HUES48 (cell line): ENCODE data around the gene CDH7.

Experiments used
- H3K27ac ChIP-seq: one replicate; pipeline ENCODE4 v1.7.0; 2013; ENCODE audit warnings: low read depth, low read length, inconsistent platforms
- H3K27me3 ChIP-seq: 2 replicates; pipeline ENCODE4 v1.6.1; 2013; ENCODE audit warnings: mild to moderate bottlenecking, low read length; ENCODE audit not compliant: control insufficient read depth, insufficient read depth
- H3K36me3 ChIP-seq: 2 replicates; pipeline ENCODE4 v1.6.1; 2013; ENCODE audit warnings: low read length; ENCODE audit not compliant: control insufficient read depth, insufficient read depth
- H3K4me1 ChIP-seq: 2 replicates; pipeline ENCODE4 v1.6.1; 2013; ENCODE audit warnings: mild to moderate bottlenecking, low read length; ENCODE audit not compliant: control insufficient read depth, insufficient read depth
- H3K4me3 ChIP-seq: 2 replicates; pipeline ENCODE4 v1.5.1; 2013; ENCODE audit warnings: mild to moderate bottlenecking, low read depth, low read length
- H3K9ac ChIP-seq: 2 replicates; pipeline ENCODE4 v1.6.1; 2013; ENCODE audit warnings: mild to moderate bottlenecking, low read depth, low read length, moderate library complexity
- H3K9me3 ChIP-seq: 2 replicates; pipeline ENCODE4 v1.6.1; 2013; ENCODE audit warnings: low read length; ENCODE audit not compliant: control insufficient read depth, insufficient read depth

Gene CDH7

DNA sequence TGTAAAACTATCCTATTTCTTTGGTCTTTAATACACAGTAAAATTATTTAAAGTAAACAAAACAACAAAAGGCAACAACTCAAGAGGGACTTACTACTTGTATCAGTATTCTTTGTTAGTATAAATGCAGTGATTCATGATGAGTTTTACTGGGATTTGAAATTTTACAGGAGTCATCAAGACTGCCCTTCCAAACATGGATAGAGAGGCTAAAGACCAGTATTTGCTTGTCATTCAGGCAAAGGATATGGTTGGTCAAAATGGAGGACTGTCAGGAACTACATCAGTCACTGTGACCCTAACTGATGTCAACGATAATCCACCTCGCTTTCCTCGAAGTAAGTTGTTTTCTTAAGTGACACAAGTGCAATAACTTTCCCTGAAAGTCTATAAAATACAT lies 71.1 kb downstream of the CDH7 start:
- Histone ChIP-seq H3K27ac (no peak overlapping the region), H3K4me1 (no peaks in the 10 kb centered on the region), H3K27me3 (no peaks in the 10 kb centered on the region), H3K36me3 (no peaks in the 10 kb centered on the region), H3K4me3 (no peak overlapping the region), H3K9me3 (no peaks in the 10 kb centered on the region), H3K9ac (no peak overlapping the region)

DNA sequence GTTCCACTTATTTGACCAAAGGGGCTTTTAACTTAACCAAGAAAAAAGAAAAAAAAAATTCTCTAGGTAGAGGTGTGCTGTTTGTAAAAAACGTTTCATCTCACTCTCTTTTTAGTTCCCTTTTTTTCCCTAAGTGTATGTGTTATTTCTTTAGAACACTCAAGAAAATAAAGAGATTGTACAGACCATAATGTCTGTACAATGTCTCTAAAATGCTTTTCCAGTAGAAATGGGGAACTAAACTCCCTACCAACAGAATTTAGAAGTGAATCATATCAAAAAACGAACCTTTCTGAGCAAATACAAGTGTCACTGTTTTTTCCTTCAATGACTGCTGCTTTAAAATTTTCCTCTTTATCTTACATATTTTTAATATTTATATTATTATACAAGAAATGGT lies 72.0 kb downstream of the CDH7 start:
- Histone ChIP-seq H3K27me3 (no peaks in the 10 kb centered on the region), H3K9ac (no peak overlapping the region), H3K36me3 (no peaks in the 10 kb centered on the region), H3K27ac (no peak overlapping the region), H3K4me1 (no peaks in the 10 kb centered on the region), H3K4me3 (no peak overlapping the region), H3K9me3 (no peaks in the 10 kb centered on the region)

DNA sequence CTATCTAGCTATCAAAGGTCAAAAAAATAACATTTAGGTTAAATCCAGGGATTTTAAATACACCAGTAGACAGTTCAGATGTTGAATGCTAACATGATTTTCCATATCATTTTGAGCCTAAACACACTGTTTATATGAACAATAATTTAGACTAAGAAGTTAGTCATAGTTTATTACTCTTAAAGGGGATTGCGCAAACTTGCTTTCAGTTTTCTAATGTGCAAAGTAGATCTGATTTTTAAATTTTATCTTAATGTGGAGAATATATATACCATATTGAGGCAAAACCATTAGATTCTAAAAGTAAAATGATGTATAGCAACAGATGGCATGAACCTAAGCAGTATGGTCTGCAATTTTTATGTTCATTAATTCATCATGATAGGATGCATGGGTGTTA lies 76.6 kb downstream of the CDH7 start:
- Histone ChIP-seq H3K9ac (no peak overlapping the region), H3K4me3 (no peak overlapping the region), H3K36me3 (no peaks in the 10 kb centered on the region), H3K27ac (no peak overlapping the region), H3K4me1 (peaks cover 6% of the 10 kb centered on the region; the same call in 1 of the 2 replicates), H3K27me3 (no peaks in the 10 kb centered on the region), H3K9me3 (no peaks in the 10 kb centered on the region)

DNA sequence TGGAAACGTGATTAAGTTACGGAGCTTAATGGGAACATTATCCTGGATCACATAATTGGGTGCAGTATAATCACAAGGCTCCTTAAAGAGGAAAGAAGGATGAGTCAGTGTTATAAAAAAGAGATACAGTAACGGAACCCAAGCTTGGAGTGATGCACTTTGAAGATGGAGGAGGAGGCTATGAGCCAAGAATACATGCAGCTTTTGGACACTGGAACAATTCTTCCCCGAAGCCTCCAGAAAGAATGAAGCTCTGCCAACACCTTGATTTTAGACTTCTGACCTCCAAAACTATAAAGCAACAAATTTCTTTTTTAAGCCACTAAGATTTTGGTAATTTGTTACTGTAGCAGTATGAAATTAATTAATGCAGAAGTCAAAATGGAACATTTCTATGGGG lies 85.1 kb downstream of the CDH7 start:
- no peaks in the 10 kb centered on the region for H3K27me3 ChIP-seq
- H3K9me3 ChIP-seq, result no peaks in the 10 kb centered on the region
- no peak overlapping the region for H3K27ac ChIP-seq
- no peaks in the 10 kb centered on the region for H3K36me3 ChIP-seq
- H3K4me1 ChIP-seq, result peaks cover 6% of the 10 kb centered on the region; the same call in 1 of the 2 replicates
- no peak overlapping the region for H3K4me3 ChIP-seq
- no peak overlapping the region for H3K9ac ChIP-seq

DNA sequence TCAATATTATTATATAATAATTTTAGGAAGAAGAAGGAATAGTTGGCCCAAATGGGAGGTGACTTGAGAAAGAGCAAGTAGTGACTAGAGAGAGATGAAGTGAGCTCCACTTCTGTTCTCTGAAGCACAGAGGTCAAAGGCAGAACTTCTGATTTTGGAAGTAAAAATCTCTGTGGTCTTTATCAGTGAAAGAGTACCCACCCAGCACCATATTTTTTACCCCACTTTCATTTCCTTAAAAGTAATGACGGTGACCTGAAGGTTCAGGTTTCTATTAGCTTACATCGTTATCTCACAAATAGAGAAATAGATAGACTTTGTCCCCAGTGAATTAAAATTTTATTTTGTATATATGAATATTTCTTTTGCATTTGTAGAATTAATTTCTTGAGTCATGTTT lies 95.3 kb downstream of the CDH7 start:
- Histone ChIP-seq H3K27me3 (no peaks in the 10 kb centered on the region), H3K4me3 (no peak overlapping the region), H3K27ac (no peak overlapping the region), H3K9ac (no peak overlapping the region), H3K36me3 (no peaks in the 10 kb centered on the region), H3K9me3 (no peaks in the 10 kb centered on the region), H3K4me1 (peaks cover 9% of the 10 kb centered on the region; the same call in 1 of the 2 replicates)

DNA sequence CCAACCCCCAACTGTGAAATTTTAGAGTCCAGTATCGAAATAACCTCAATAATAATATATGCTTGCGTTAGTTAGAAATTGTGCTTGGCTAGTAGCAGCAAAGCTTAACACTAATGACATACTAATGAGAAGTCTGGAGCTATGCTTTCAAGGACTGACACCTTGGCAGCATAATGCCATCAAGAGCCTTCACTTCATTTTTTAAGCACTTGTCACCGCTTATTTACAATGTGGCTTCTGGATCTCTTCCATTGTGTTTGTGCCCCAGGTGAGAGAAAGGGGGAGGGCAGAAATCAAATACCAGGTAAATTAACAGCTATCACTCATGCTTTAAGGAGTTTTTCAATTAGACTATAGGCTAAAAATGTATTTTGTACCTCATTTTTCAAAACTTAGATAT lies 101.5 kb downstream of the CDH7 start:
- no peak overlapping the region for H3K9ac ChIP-seq
- H3K36me3 ChIP-seq, result no peaks in the 10 kb centered on the region
- H3K4me1 ChIP-seq, result peaks cover 14% of the 10 kb centered on the region
- no peak overlapping the region for H3K4me3 ChIP-seq
- H3K27me3 ChIP-seq, result no peaks in the 10 kb centered on the region
- no peaks in the 10 kb centered on the region for H3K9me3 ChIP-seq
- H3K27ac ChIP-seq, result no peak overlapping the region

DNA sequence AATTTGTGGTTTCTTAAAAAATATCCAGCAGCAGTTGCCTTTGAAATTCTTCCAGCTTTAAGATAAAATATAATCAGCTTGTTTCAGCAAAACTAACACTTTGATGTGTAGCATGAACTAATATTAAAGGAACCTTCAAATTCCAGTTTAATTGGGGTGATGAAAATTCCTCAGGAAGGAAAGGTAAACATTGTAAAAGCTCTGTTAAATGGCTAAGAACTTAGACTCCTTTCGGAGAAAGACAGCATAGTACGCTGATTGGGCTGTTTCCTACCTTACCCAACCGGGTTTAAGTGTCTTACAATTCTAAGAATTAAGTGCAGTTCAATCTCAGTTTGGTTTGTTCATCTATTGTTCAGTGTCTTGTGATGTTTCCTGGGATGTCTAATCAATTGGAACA lies 108.3 kb downstream of the CDH7 start:
- no peaks in the 10 kb centered on the region for H3K9me3 ChIP-seq
- H3K27me3 ChIP-seq, result no peaks in the 10 kb centered on the region
- H3K27ac ChIP-seq, result no peak overlapping the region
- H3K36me3 ChIP-seq, result no peaks in the 10 kb centered on the region
- H3K4me1 ChIP-seq, result no peaks in the 10 kb centered on the region
- no peak overlapping the region for H3K9ac ChIP-seq
- no peak overlapping the region for H3K4me3 ChIP-seq

DNA sequence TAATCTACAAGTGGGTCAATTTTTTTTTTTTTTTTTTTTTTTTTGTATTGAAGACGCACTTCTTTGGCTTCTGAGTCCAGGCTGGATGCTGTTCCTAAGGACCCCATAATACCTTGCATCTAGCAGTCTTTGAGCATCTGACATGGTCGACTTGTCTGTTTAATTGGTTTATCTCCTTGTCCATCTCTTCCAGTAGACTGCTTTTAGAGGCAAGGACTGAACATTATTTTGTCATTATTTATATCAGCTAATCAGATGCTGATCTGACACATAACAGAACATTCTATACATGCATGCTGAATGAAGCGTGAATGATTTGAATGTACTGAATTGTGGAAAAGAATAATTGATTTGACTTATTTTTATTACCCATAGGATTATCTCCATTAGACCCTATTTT lies 118.7 kb downstream of the CDH7 start:
- no peaks in the 10 kb centered on the region for H3K4me1 ChIP-seq
- H3K27me3 ChIP-seq, result no peaks in the 10 kb centered on the region
- H3K36me3 ChIP-seq, result no peaks in the 10 kb centered on the region
- H3K27ac ChIP-seq, result no peak overlapping the region
- H3K9ac ChIP-seq, result no peak overlapping the region
- no peaks in the 10 kb centered on the region for H3K9me3 ChIP-seq
- H3K4me3 ChIP-seq, result no peak overlapping the region

DNA sequence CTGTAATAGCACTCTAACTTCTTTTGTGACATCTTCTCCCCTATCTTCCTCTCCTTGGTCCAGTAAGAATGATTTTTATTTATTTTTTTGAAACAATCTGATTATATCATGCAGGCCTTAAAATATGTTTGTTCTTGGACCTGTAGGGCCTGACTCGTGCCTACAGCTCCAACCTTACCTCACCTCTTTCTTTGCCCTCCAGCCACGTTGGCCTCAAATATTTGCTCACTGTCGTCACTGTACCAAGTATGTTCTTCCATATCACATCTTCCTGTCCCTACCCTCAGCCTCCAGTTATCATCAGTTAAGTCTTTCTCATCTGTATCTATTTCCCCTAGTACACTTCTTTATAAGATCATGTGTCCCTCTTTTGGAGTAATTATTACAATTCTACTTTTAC lies 125.5 kb downstream of the CDH7 start:
- H3K27me3 ChIP-seq, result no peaks in the 10 kb centered on the region
- no peaks in the 10 kb centered on the region for H3K9me3 ChIP-seq
- no peak overlapping the region for H3K27ac ChIP-seq
- no peak overlapping the region for H3K4me3 ChIP-seq
- H3K9ac ChIP-seq, result no peak overlapping the region
- H3K4me1 ChIP-seq, result no peaks in the 10 kb centered on the region
- no peaks in the 10 kb centered on the region for H3K36me3 ChIP-seq

DNA sequence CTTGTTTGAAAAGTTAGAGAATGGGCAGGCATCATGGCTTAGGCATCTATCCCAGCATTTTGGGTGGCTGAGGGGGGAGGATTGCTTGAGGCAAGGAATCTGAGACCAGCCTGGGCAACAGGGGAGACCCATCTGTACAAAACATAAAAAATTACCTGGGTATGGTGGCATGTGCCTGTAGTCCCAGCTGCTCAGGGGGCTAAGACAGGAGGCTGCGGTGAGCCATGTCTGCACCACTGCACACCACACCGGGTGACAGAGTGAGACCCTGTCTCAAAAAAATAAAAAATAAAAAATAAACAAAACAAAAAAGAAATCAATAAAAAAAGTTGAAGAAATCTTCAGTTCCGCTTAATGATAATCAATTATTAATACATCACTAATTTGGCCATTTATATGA lies 146.5 kb downstream of the CDH7 start:
- H3K27me3 ChIP-seq, result peaks cover 11% of the 10 kb centered on the region
- H3K27ac ChIP-seq, result no peak overlapping the region
- no peaks in the 10 kb centered on the region for H3K9me3 ChIP-seq
- no peaks in the 10 kb centered on the region for H3K4me1 ChIP-seq
- no peak overlapping the region for H3K9ac ChIP-seq
- H3K4me3 ChIP-seq, result no peak overlapping the region
- H3K36me3 ChIP-seq, result no peaks in the 10 kb centered on the region

DNA sequence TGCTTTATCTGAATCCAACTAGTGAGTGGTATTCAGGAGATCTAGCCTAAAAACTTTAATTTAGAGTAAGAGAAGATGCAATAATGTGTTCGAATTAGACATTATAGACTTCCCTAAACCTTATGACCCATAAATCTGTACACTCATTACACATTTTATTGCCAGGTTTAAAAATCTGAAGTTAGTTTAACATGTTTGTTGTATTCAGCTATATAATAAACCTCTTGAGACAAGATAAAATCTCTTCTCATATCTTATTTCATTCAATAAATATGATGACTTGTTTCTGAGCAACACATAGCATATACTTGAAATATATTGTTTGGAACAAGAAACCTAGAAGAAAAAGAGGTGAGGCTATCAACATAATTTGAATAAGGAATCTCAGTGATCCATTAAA lies 150.7 kb downstream of the CDH7 start:
- no peaks in the 10 kb centered on the region for H3K4me1 ChIP-seq
- H3K9me3 ChIP-seq, result no peaks in the 10 kb centered on the region
- peaks cover 52% of the 10 kb centered on the region for H3K27me3 ChIP-seq
- H3K4me3 ChIP-seq, result no peak overlapping the region
- H3K36me3 ChIP-seq, result no peaks in the 10 kb centered on the region
- no peak overlapping the region for H3K9ac ChIP-seq
- no peak overlapping the region for H3K27ac ChIP-seq

DNA sequence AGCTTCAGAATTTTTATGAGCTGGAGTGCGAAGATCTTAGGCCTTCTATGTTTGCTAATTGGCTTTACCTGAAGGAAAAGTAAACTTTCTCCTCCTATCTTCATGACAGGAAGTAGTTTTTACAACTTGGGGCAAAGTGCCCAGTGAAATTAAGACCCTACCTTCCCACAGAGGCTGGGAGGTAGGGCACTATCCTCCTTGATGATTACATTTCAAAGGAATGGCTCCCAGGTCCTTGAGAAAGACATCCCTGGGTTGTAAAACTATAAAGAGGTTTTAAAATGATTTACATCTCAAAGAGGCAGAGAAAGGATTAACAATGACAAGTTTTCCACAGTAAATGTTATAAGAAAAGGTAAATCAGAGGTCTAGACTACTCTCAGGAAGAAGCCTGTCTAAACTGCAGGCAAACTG lies 155.8 kb downstream of the CDH7 start:
- Histone ChIP-seq H3K4me1 (peaks cover 8% of the 10 kb centered on the region; the same call in 1 of the 2 replicates), H3K9me3 (no peaks in the 10 kb centered on the region), H3K9ac (no peak overlapping the region), H3K27ac (peak overlapping the region; percentile 62), H3K4me3 (no peak overlapping the region), H3K36me3 (no peaks in the 10 kb centered on the region), H3K27me3 (peaks cover 90% of the 10 kb centered on the region)
